ENCODE data around the gene RNF213.

GRCh38 chr17:80246266-80246681 lies 14.4 kb upstream of the RNF213 start:
- TF ChIP-seq CTCF (IDR thresholded peaks at IDR 0.05) (no peak), POLR2A (IDR thresholded peaks at IDR 0.05) (no peak)

All from adrenal gland (tissue), 5 donors.